Esophagus mucosa (tissue), 1 donor: ENCODE results near the gene SLC38A3. TPM values are rescaled to one million over a fixed set of nuclear protein-coding genes. Genes with fewer than 3 reads are reported as not detected.
"Not testable (repeated sequence)": the region's sequence is repeated elsewhere in the genome, so short reads cannot be mapped to it uniquely, and the experiment has no call there.

Experiments used
- ATAC-seq: fragments of 200-7000 bp; cut with Tn5 transposase; one replicate; pipeline ENCODE4 v1.9.1; 2020
- total RNA-seq: library from RNA; stranded (reverse); gene quantifications from one replicate; pipeline ENCODE4 v1.2.4, GENCODE V29; 2023
- donor health status: DM: yes; HTN: yes; CAD: no.

SLC38A3 gene
- total RNA-seq, 1 donor from 2014 or later, result 0.60 TPM

DNA sequence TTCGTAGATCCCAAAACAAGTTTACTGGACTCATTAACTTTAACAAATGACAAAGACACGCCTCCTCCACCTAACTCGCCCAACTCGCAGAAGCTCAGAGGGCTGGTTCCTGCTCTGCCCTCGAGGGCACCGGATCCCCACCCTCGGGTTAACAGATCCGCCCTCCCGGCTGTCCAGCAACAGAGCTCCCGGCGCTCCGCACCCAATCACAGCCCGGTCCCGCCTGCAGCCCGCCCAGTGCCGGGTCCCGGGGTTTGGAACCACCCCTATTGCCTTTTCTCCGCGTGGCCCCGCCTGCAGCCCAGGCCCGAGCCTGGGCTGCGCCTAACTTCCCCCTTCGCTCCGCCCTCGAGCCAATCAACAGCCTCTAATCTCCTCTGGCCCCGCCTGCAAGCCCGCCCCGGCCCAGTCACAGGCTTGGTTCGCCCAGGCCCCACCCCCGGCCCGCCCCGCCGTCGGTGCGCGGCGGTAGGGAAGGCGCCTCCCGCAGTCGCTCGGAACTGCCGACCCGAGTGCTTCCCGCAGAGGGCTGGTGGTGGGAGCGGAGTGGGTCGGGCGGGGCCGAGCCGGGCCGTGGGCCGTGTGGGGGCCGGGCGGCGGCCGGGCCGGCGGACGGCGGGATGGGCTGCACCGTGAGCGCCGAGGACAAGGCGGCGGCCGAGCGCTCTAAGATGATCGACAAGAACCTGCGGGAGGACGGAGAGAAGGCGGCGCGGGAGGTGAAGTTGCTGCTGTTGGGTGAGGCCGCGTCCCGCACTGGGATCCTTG, 30.8 kb downstream of the SLC38A3 start, which contains the start of gene GNAI2:
Gene GNAI2 (plus strand): TSS at position 489 of the 768 bp plus-strand sequence. CDS start 132 bp downstream, at position 621.
- ATAC-seq, result peak; percentile 91

DNA sequence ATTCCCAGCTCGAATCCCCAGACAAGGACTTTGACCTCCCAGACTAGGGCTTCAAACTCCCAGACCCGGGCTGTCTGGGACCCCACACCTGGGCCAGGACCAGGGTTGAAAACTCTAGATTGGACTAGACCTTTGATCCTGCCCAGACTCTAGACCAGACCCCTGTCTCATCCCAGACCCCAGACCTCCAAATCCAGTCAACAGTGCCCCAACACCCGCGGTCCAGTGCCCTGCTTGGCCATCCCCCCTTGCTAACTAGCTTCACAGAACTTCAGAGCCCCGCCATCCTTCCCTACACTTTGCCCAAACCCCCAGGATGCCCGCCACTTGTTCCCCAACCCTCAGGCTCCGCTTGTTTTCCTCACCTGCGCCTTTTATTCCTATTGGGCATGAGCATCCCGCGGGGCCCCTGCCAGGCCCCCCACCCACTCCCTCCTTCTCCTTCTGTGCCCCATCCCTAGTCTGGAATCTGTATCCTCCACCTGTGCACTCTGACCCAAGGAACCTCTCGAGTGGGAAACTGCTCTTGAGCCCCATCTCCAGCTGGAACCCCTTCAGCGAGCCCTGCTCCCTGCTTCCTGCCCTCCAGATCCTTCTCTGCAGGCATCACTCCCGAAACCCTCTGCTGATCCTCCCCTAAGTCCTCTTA, 31.5 kb downstream of the SLC38A3 start:
- ATAC-seq, result no peak

DNA sequence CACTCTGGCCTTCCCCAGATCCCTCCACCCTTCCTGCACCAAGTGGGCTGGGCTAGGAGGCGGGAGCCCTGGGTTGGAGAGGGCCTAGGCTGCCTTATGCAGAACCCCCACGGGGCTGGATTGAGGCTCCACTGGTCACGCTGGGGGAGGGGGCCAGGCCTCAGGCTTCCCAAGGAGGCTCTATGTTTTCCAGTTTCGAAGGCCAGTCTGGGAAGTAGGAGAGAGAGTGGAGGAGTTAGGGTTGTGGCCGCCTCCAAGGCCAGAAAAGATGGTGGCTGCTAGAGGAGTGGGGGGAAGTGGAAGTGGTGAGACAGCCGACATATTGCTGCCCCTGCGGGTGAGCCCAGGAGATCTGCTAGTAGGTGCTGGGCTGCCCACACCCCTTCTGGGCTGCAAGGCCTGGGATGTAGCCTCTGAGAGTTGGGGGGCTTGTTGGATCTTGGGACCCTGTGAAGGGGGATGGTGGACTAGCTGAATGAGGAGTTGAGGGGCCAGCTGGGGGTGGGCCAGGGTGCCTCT, 32.1 kb downstream of the SLC38A3 start:
- ATAC-seq, result no peak

GRCh38 chr3:50237754-50238548, 32.9 kb downstream of the SLC38A3 start:
- peak; percentile 28 for ATAC-seq

DNA sequence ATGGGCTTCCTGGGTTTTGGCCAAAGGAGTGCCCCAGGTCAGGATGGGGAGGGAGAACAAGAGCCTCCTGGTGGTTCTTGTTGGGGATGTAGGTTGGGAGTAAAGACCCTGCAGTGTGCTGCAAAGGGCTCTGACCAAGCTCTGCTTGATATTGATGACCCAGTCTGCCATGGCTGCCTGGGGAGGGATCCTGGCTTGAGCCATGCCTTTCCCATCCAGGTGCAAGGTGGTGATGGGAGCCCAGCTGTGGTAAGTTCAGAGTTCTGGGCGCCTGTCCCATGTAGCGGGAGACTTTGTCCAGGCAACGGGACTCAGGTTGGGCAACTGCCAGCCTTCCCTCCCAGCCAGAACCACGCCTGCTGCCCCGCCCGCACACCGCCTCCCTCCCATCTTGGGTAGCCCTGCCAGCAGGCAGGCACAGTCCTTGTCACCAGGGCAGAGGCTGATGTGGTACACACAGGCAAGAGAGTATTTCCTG, 33.5 kb downstream of the SLC38A3 start:
- peak; percentile 24 for ATAC-seq

DNA sequence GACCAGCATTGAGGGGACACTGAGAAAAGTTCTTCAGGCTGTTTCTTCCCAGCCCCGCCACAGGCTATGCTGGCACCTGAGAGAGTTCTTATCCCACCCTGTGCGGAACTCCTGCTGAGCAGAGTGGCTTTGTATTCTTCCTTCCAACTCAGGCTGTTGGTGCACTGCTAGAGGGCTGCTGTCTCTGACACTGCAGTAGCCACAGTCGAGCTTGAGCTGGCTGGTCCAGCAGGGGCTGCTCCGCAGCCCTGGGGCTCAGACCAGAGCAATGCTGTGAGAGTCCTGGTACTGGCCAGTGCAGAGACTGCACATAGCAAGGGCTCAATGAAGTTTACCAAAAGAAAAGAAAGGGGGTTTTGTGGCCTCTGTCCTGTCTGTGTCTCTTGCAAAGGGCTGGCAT, 34.6 kb downstream of the SLC38A3 start:
- no peak for ATAC-seq

DNA sequence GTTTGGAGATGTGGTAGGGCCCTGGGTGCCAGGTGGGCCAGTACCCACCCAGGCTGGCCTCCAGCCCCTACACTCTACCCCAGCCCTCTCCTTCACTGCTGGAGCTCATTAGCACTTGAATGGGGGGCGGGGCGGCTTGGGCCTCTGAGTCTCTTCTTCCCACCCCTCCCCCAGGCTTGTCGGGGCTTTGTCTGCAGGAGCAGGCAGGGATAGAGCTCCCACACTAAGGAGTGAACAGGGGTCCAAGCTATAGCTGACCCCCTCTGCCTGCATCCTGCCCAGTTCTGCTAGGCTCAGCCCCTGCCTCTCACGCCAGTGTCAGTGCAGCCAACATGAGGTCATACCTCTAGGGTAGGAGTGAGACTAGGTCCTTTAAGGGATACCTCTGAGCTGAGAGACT, 36.1 kb downstream of the SLC38A3 start:
- no peak for ATAC-seq

DNA sequence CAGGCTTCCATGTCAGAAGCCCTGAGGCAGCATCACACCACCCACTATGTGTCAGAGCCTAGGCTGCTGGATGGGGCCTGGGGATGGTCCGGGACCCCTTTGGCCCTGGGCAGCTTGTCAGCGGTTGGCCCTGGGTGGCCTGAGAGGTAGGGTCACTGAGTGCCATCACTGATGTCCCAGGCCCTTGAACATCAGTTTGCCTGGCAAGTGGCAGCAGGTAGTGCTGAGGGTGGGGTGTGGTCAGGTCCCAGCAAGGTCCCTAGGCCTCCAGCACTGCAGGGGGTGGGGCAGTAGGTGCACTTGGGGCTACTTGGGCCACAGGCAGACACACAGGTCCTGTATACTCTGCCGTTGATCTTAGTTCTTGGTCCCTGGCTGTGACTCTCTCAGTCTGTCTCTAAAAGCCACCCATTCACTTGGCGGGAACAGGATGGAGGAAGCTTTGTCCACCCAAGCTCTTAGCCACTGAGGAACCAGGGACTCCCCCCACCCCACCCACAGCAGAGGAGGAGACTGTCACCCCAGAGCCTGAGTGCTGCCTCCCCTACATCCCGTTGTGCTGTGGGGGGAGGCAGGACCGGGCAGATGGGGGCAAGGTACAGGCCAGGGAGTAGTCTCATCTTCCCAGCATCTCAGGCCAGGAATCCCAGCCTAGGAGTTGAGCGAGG, 36.8 kb downstream of the SLC38A3 start:
- ATAC-seq, result no peak

DNA sequence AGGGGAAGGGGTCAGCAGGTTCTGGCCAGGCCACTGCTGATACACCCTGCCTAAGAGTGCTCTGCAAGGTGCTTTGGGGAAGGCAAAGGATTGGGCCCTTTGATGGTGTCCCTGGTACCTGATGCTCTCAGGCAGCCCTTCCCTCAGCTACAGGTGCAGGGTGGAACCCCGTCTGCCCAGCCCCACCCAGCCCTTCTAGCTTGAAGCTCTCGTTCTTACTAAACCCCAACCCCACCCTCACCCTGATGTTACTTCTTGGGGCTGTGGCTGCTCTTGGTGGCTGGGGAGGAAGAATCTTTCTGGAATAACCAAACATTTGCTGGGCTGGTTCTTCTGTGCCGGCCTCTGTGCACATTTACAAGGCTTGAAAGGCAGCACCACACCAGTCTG, 37.3 kb downstream of the SLC38A3 start:
- no peak for ATAC-seq

DNA sequence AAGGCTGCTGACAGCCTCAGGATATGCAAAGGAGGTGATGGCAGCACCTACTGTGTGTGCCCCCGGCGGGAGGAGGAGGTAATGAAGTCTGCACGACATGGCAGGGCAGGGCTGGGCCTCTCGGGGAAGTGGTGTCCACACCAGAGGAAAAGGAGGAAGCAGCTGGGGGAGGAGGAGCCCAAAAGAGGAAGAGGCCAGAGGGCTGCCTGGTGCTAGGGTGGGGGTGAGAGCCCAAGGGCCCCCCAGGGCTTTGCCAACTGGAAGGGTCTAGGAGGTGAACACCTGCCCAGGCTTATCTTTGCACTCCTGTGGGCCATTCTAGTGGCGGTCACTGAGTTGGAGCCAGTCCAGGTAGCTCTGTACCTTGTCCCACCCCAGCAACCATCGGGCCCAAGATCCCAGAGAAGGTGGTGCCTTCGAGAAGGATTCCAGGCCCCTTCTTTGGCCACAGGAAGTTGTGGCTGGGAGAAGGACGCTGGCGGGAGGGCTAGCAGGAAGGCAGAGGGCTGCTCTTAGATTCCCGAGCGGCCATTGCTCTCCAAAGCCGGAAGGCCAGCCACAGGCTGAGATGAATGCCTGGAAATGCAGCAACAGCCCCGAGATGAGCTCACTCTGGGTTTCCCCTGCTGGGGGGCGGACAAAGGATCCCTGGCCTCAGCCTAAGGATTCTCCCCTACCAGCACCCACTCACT, 37.9 kb downstream of the SLC38A3 start:
- peak; percentile 5 for ATAC-seq

GRCh38 chr3:50243543-50243895, 38.4 kb downstream of the SLC38A3 start:
- no peak for ATAC-seq

- ATAC-seq, result not testable (repeated sequence)
Observed at GRCh38 chr3:50244813-50245212, 39.7 kb downstream of the SLC38A3 start.

DNA sequence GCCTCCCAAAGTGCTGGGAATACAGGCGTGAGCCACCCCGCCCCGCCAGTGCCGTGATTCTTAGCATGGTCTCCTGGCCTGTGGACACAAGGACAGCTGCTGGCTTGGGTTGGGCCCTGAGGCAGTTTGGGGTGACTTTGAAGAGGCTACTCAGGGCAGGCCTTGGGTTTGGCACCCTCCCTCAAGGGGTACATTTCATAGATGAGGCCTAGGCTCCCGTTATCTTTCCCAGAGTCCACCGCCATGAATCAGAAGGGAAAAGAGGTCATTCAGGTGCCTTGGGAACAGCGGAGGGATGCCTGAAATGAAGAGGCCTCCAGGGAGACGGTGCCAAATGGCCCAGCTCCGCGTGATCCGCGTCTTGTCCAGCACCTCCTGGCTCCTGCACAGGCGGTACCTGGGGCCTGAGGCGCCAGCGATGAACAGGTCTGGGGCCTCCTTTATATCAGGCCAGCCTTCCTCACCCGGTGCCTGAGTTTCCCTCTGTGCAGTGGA, 40.2 kb downstream of the SLC38A3 start:
- ATAC-seq, result no peak

DNA sequence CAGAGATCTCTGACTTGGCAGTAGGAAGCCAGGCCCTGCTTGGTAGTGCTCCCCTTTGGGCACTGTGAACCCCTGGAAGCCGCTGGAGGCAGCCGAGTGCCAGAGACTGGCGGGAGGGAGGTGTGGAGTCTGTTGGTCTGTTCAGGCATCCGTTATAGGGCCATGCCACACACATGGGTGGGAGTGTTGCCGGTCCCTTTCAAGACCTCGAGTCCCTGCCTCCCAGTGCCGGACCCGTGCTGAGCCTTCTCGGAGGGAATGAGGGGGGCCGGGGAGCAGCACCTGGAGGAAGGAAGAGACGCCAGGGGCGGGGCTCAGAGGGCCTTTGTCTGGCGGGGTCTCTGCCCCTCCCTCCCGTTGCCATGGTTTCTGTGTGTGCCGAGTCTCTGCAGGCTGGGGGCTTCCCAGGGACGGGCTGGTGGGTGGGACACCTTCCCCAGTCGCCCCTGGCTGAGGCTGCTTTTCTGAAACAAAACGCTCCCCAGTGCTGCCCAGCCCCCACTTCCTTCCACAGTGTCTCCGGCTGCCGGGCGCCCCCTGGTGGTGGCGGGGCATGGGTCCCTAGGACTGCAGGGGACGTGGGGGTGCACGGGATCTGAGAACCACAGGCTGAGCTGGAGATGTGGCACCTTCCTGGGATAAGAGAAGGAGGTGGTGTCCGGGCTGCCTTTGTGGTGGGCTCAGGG, 40.9 kb downstream of the SLC38A3 start:
- peak; percentile 76 for ATAC-seq

DNA sequence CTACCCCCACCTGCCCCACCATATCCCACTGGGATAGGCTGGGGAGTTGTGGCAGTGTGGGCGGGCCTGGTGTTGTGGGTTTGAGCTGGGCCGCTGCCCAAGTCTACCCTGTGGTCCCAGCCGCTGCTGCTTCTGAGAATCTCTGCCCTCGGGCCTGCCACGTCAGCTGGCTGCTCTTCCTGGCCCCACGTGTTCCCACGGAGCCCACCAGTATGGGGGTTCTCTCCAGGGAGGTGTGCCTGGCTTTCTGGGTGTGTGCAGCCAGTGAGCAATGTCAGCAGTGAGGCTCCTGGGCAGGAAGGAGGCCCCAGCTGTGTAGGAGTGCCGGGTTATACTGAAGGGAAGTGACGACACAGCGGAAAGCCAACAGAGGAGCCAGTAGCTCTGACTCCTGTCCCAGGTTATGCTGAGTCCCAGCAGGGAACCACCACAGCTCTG, 41.5 kb downstream of the SLC38A3 start:
- ATAC-seq, result peak; percentile 70

- ATAC-seq, result peak; percentile 30
Observed at GRCh38 chr3:50248387-50248786, 43.3 kb downstream of the SLC38A3 start.

- no peak for ATAC-seq
Observed at GRCh38 chr3:50249457-50249856, 44.4 kb downstream of the SLC38A3 start.

- ATAC-seq, result no peak
Observed at GRCh38 chr3:50250514-50250913, 45.4 kb downstream of the SLC38A3 start.

DNA sequence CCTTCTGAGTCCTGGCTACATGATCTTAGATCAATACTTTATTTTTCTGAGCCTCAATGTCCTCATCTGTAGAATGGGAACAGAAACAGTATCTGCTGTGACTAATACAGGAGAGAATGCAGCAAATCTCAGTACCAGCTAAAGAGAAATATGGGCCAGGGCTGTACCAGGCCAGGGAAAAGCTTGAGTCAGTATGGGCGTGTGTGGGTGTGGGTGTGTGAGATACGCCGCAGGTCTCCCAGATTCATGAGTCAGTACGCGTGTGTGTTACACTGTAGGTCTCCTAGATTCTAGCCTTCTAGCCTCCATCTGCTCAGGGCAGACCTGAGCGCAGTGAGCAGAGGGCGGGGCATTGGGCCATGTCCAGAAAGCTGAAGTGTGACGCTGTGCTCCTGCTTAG, 46.1 kb downstream of the SLC38A3 start:
- peak; percentile 84 for ATAC-seq

- peak; percentile 49 for ATAC-seq
Observed at GRCh38 chr3:50254577-50255250, 49.6 kb downstream of the SLC38A3 start.
